Activated T-helper 1 cell treated with Interleukin-2 at 50 U/mL for 16 hours (primary cell): ENCODE results near the gene TAF10.

ENCODE experiments used
- DNase-seq: peaks from one replicate; pipeline ENCODE4 v3.0.0-alpha.2; 2020; ENCODE audit warnings: low read depth

TAF10 gene

DNA sequence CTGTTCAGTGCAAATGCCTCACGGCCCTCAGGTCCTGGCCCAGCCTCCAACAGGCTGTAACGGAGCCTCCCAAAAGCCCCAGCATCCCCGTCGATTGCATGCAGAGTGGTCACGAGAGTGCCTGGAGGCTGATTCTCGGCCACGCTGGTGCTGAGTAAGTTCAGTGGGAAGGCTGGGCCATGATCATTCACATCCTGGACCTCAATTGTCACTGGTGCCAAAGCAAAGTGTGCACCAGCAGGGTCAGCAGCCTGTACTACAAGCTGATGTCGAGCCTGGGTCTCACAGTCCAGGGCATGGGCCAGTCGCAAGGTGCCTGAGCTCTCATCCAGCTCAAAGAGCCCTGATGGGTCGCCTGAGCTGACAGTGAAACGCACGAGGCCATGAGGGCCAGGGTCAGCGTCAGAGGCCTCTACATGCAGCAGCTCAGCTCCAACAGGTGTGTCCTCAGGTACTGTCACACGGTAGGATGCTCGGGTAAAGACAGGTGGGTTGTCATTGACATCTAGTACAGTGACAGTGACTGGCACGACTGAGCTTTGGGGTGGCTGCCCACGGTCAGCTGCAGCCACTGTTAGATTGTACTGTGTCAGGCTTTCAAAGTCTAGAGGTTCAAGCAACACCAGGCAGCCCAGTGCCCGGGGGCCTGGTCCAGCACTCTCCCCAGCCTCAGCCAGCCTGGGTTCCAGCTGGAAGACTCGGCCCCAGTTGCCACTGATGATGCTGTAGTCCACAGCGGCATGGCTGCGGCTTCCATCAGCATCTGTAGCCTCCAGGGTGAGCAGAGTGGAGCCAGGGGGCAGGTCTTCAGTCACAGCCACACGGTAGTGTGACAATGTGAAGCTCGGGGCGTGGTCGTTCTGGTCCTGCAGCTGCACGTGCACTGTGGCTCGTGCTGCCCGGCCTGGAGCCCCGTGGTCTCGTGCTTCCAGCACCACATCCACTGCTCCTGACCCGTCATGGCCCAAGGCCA is 11.7 kb upstream of the TAF10 start:
- no peak for DNase-seq

- no peak for DNase-seq
Observed at GRCh38 chr11:6622261-6623171, 10.5 kb upstream of the TAF10 start.

DNA sequence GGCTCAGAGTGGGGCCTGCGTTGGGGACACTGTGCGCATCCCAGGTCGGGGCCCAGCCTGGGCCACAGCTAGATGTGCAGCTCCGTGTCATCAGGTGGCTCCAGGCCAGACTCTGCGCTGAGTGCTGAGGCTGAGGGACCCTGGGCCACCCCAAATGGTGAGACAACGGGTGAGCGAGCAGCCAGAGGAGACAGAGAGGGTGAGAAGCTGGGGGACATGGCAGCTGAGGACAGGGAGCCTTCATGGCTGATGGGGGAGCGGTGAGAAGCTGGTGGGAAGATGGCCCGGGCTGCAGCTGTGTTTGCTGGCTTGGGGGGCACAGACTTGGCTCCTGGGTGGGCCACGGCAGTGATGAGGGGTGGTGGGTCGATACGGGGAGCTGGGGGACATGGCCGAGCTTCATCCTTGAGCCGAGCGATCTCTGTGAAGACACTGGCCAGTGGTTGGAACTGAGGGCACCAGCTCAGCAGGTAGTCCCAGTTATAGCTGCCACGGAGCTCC is 9.7 kb upstream of the TAF10 start:
- no peak for DNase-seq

GRCh38 chr11:6620636-6621035 is 8.6 kb upstream of the TAF10 start:
- DNase-seq, result no peak

GRCh38 chr11:6619004-6619745 is 7.2 kb upstream of the TAF10 start, which contains the start of gene TPP1:
TPP1 (minus strand) TSS chr11:6619422; CDS start chr11:6619400, 22 bp downstream.
- peak; percentile 75 for DNase-seq

GRCh38 chr11:6618117-6619003 is 6.3 kb upstream of the TAF10 start:
- peak; percentile 54 for DNase-seq

GRCh38 chr11:6617315-6617781 is 5.3 kb upstream of the TAF10 start:
- no peak for DNase-seq

- DNase-seq, result no peak
Observed at GRCh38 chr11:6616596-6617250, 4.7 kb upstream of the TAF10 start.

GRCh38 chr11:6615882-6616585 is 4.0 kb upstream of the TAF10 start:
- no peak for DNase-seq

GRCh38 chr11:6615046-6615445 is 3.0 kb upstream of the TAF10 start:
- DNase-seq, result no peak

GRCh38 chr11:6614446-6614845 is 2.4 kb upstream of the TAF10 start:
- DNase-seq, result no peak

DNA sequence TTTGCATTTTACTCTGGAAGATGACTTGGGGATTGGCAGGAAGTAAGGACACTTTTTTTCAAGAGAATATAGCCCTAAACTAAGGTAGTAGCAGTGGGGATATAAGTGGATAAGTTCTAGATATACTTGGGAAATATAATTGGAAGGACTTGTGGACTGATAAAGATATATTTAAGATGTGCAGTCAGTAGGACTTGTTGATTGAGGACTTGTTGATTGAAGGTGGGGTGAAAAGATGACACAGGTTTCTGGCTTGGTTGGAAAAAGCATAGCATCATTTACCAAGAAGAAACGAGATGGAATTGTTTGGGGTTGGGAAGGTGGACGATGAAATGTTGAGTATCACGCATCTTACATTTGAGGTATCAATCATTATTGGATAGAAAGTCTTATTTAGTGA is 1.5 kb upstream of the TAF10 start:
- DNase-seq, result no peak

DNA sequence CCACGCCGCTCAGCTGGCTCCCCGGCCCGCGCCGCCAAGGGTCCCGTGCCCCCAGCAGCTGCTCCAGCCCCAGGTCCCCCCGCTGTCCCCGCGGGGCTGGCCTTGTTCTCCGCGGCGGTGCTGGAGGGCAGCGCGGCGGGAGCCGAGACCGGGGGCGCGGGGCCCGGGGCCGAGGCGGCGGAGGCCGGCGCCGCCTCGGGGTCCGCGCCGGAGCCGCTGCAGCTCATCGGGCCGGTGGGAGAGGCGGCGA is 128 bp downstream of the TAF10 start:
- DNase-seq, result no peak

GRCh38 chr11:6611092-6611962 is 689 bp downstream of the TAF10 start:
- DNase-seq, result no peak

DNA sequence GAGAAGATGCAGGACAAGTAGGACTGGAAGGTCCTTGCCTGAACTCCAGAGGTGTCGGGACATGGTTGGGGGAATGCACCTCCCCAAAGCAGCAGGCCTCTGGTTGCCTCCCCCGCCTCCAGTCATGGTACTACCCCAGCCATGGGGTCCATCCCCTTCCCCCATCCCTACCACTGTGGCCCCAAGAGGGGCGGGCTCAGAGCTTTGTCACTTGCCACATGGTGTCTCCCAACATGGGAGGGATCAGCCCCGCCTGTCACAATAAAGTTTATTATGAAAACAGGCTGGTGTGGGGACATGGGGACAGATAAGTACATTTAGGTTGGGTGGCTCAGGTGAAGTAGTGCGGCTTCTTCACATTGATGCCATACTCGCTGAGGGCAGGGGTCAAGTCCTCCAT is 1.4 kb downstream of the TAF10 start:
- no peak for DNase-seq

DNA sequence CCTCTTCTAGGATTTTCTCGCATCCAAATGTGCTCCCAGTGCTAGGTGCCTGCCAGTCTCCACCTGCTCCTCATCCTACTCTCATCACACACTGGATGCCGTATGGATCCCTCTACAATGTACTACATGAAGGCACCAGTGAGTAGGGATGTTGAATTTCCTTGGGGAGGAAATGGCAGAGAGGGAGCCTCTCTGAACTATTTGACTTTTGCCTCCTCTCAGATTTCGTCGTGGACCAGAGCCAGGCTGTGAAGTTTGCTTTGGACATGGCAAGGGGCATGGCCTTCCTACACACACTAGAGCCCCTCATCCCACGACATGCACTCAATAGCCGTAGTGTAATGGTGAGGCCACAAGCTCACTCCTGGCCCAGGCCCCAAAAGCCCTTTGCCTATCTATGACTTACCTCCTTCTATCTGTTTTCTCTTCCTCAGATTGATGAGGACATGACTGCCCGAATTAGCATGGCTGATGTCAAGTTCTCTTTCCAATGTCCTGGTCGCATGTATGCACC is 2.5 kb downstream of the TAF10 start:
- no peak for DNase-seq

DNA sequence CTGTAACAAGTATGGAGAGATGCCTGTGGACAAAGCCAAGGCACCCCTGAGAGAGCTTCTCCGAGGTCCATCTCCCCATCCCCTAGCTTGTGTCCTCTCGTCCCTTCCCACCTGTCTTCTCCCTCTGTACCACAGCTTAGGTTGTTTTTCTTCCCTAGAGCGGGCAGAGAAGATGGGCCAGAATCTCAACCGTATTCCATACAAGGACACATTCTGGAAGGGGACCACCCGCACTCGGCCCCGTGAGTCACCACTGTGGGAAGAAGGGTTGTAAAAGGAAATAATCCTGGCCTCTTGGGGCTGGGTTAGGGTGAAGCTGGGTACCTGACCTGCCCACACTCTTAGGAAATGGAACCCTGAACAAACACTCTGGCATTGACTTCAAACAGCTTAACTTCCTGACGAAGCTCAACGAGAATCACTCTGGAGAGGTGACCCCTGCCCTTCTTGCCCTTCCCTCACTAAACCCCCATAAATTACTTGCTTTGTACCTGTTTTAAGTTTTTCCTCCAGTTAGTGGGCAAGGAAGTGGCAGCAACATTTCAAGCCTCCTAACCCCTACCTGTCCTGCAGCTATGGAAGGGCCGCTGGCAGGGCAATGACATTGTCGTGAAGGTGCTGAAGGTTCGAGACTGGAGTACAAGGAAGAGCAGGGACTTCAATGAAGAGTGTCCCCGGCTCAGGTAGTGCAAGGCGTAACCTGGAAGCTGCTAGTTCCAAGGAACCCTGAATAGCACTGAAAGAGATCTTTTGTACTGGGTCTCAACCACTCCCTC is 3.1 kb downstream of the TAF10 start:
- no peak for DNase-seq

DNA sequence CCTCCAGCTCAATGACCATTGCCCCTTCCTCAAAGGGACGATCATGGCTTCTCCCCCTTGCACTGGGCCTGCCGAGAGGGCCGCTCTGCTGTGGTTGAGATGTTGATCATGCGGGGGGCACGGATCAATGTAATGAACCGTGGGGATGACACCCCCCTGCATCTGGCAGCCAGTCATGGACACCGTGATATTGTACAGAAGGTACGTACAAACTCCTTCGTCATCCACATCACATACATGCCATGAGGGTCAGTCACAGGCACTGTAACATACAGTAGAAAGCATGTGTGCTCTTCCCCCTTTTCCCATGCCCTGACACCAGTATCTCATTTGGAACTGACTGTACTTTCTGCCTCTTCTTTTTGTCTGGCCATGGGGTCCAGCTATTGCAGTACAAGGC is 4.0 kb downstream of the TAF10 start:
- DNase-seq, result no peak
